Choroid plexus epithelial cell (primary cell): ENCODE data around the gene ZNF697.

Source experiments
- DNase-seq: peaks from one replicate; pipeline ENCODE4 v3.0.0-alpha.2; 2010; ENCODE audit warnings: low read depth
- H3K4me3 ChIP-seq: 2 replicates; pipeline ENCODE4 v1.5.1; 2011; ENCODE audit warnings: low read depth, mild to moderate bottlenecking, control low read depth, low read length, moderate library complexity
- CTCF ChIP-seq: conservative IDR thresholded peaks from 2 replicates; pipeline ENCODE4 v1.5.1; 2011; ENCODE audit warnings: low read depth, mild to moderate bottlenecking, control low read depth, inconsistent platforms, low read length, moderate library complexity

Gene ZNF697

GRCh38 chr1:119602169-119602568 is 45.9 kb downstream of the ZNF697 start:
- no peak for DNase-seq
- no peak for TF ChIP-seq CTCF
- no peak overlapping the region for H3K4me3 ChIP-seq

GRCh38 chr1:119600976-119601375 is 47.1 kb downstream of the ZNF697 start:
- TF ChIP-seq CTCF, result no peak
- no peak for DNase-seq

GRCh38 chr1:119600561-119600960 is 47.5 kb downstream of the ZNF697 start:
- no peak overlapping the region for H3K4me3 ChIP-seq
- DNase-seq, result no peak
- TF ChIP-seq CTCF, result no peak

More at GRCh38 chr1:119600976-119601375, 47.1 kb downstream of the ZNF697 start:
- no peak overlapping the region for H3K4me3 ChIP-seq

- no peak overlapping the region for H3K4me3 ChIP-seq
- TF ChIP-seq CTCF, result no peak
- DNase-seq, result no peak
These were observed 52.5 kb downstream of the ZNF697 start for GRCh38 chr1:119595606-119596005.

- H3K4me3 ChIP-seq, result no peak overlapping the region
- DNase-seq, result no peak
- TF ChIP-seq CTCF, result no peak
These were observed 52.9 kb downstream of the ZNF697 start for GRCh38 chr1:119595168-119595567.

GRCh38 chr1:119594376-119594775 is 53.7 kb downstream of the ZNF697 start:
- DNase-seq, result no peak
- H3K4me3 ChIP-seq, result no peak overlapping the region
- no peak for TF ChIP-seq CTCF

GRCh38 chr1:119593805-119594204 is 54.3 kb downstream of the ZNF697 start:
- H3K4me3 ChIP-seq, result no peak overlapping the region
- TF ChIP-seq CTCF, result no peak
- no peak for DNase-seq
